Suprapubic skin (tissue), 4 donors: ENCODE results near the gene MINDY2. TPM values are rescaled to one million over a fixed set of nuclear protein-coding genes. Genes with fewer than 3 reads are reported as not detected.
"Not testable (repeated sequence)": the region's sequence is repeated elsewhere in the genome, so short reads cannot be mapped to it uniquely, and the experiment has no call there.

Experiments
- DNase-seq, 2 donors: peaks; one replicate each; pipeline ENCODE4 v3.0.0-alpha.2; 2019; ENCODE audit warnings: low spot score in 2 of 2
- H3K27ac ChIP-seq: fragments of 200-600 bp; sonication (generic); one replicate; pipeline ENCODE4 v1.5.1; 2019
- H3K27me3 ChIP-seq: fragments of 200-600 bp; sonication (generic); one replicate; pipeline ENCODE4 v1.5.1; 2019
- H3K36me3 ChIP-seq: fragments of 200-600 bp; sonication (generic); one replicate; pipeline ENCODE4 v1.5.1; 2019
- H3K4me1 ChIP-seq: fragments of 200-600 bp; sonication (generic); one replicate; pipeline ENCODE4 v1.5.1; 2019
- H3K4me3 ChIP-seq: fragments of 200-600 bp; sonication (generic); one replicate; pipeline ENCODE4 v1.5.1; 2019; ENCODE audit warnings: mild to moderate bottlenecking
- H3K9me3 ChIP-seq: fragments of 200-600 bp; sonication (generic); one replicate; pipeline ENCODE4 v1.5.1; 2019
- EP300 ChIP-seq: sonication (generic); formaldehyde crosslinking; IDR thresholded peaks from one replicate; pipeline ENCODE4 v1.6.1; 2017; ENCODE audit warnings: antibody characterized with exemption
- POLR2A ChIP-seq, 2 donors: fragments of 450-650 bp; IDR thresholded peaks; one replicate each; pipeline ENCODE4 v1.6.1; 2017; ENCODE audit warnings: antibody characterized with exemption in 2 of 2, mild to moderate bottlenecking in 2 of 2, moderate library complexity in 2 of 2
- POLR2AphosphoS5 ChIP-seq, 3 donors: sonication (generic); formaldehyde crosslinking; IDR thresholded peaks; one replicate each; pipeline ENCODE4 v1.6.1; 2017; ENCODE audit warnings: antibody characterized with exemption in 3 of 3
- WGBS: methylation state at CpG from one replicate; pipeline ENCODE4 v1.1.5; 2018; 5-methylcytosine and 5-hydroxymethylcytosine counted together
- total RNA-seq, 4 donors: library from RNA; depleted of rRNA; stranded (reverse); fragments of >200 nt; gene quantifications; one replicate each; pipeline ENCODE4 v1.1.0, GENCODE V29; 2016
- TF ChIP-seq, protein P1 (sequence below), 2 donors: fragments of 200-600 bp in 1 of 2; fragments of 450-650 bp in 1 of 2; sonication (generic) in 1 of 2; IDR thresholded peaks; one replicate each; pipeline ENCODE4 v1.5.1; 2016 to 2019; ENCODE audit warnings: antibody characterized with exemption in 2 of 2, mild to moderate bottlenecking in 1 of 2, moderate library complexity in 1 of 2

The MINDY2 gene
- total RNA-seq, 4 donors from 2014 or later: 11.4 to 31.1 (median 20.5) TPM

DNA sequence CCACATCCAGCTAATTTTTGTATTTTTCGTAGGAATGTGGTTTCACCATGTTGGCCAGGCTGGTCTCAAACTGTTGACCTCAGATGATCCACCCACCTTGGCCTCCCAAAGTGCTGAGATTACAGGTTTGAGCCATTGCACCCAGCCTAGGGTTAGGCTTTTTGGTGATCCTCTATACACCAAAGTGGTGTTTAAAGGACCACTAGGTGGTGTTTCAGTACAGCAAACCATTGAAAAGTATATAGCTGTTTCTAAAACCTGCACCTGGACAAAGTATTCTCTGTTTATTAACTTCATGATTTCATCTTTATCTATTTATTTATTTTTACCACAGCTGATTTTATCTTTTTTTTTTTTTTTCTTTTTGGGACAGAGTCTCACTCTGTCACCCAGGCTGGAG is 68.4 kb downstream of the MINDY2 start:
- TF ChIP-seq POLR2A (IDR thresholded peaks at IDR 0.05): no peak
- no peak for TF ChIP-seq POLR2AphosphoS5 (IDR thresholded peaks at IDR 0.05)
- TF ChIP-seq, protein P1, sequence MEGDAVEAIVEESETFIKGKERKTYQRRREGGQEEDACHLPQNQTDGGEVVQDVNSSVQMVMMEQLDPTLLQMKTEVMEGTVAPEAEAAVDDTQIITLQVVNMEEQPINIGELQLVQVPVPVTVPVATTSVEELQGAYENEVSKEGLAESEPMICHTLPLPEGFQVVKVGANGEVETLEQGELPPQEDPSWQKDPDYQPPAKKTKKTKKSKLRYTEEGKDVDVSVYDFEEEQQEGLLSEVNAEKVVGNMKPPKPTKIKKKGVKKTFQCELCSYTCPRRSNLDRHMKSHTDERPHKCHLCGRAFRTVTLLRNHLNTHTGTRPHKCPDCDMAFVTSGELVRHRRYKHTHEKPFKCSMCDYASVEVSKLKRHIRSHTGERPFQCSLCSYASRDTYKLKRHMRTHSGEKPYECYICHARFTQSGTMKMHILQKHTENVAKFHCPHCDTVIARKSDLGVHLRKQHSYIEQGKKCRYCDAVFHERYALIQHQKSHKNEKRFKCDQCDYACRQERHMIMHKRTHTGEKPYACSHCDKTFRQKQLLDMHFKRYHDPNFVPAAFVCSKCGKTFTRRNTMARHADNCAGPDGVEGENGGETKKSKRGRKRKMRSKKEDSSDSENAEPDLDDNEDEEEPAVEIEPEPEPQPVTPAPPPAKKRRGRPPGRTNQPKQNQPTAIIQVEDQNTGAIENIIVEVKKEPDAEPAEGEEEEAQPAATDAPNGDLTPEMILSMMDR (IDR thresholded peaks at IDR 0.05): peak in 1 of 2 donors; percentile 7
- TF ChIP-seq EP300: no peak
- no peaks in the 10 kb centered on the region for H3K9me3 ChIP-seq
- H3K4me1 ChIP-seq: no peaks in the 10 kb centered on the region
- H3K27me3 ChIP-seq: no peaks in the 10 kb centered on the region
- no peak for DNase-seq
- peaks cover 8% of the 10 kb centered on the region for H3K36me3 ChIP-seq
- 94% methylated on average over 1 of the region's 1 CpG for WGBS
- H3K4me3 ChIP-seq: no peak overlapping the region
- H3K27ac ChIP-seq: no peak overlapping the region

DNA sequence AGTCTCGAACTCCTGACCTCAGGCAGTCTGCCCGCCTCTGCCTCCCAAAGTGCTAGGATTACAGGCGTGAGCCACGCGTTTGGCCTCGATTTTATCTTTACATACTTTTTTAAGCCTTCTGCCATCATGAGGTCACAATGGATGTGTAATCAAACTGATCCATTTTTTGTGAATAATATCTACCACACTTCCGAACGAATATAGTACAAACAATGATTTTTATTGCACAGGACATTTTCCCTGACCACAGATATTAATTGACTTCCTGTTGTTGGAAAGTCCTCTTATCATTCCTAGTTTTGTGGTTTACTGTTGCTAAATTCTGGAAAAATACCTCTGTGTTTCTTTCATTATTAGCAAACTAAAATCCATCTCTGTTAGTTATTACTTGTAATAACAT is 68.9 kb downstream of the MINDY2 start:
- Histone ChIP-seq H3K9me3 (no peaks in the 10 kb centered on the region), H3K4me1 (no peaks in the 10 kb centered on the region), H3K36me3 (peaks cover 8% of the 10 kb centered on the region), H3K4me3 (no peak overlapping the region), H3K27me3 (no peaks in the 10 kb centered on the region), H3K27ac (no peak overlapping the region)
- 89% methylated on average over 8 of the region's 8 CpGs for WGBS
- TF ChIP-seq POLR2A (IDR thresholded peaks at IDR 0.05) (no peak), POLR2AphosphoS5 (IDR thresholded peaks at IDR 0.05) (no peak), EP300 (no peak)
- TF ChIP-seq, protein P1 (IDR thresholded peaks at IDR 0.05): no peak
- DNase-seq: no peak

DNA sequence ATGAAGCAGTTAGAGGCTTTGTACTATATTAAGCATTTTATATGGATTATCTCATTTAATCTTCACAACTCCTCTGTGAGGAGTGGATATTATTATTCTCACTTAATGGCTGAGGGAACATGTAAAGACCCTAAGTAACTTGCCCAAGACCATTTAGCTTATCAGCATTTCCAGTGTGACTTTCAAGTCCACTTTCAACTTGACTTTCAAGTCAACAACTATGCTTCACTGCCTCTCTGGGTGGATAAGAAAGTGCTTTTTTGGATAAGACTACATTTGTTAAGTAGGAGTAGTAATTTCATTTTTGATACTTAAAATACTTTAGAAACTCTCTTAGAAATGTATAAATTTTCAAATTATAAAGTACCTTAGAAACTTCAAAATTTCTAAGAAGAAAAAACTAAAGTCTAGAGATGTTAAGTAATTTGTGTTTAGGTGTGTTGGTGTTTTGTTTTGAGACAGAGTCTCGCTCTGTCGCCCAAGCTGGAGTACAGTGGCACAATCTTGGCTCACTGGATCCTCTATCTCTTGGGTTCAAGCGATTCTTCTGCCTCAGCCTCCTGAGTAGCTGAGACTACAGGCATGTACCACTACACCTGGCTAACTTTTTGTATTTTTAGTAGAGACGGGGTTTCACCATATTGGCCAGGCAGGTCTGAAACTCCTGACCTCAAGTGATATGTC is 71.8 kb downstream of the MINDY2 start:
- Histone ChIP-seq H3K9me3 (no peaks in the 10 kb centered on the region), H3K4me1 (no peaks in the 10 kb centered on the region), H3K4me3 (no peak overlapping the region), H3K36me3 (peaks cover 17% of the 10 kb centered on the region), H3K27me3 (no peaks in the 10 kb centered on the region), H3K27ac (no peak overlapping the region)
- TF ChIP-seq, protein P1 (IDR thresholded peaks at IDR 0.05): no peak
- TF ChIP-seq POLR2A (IDR thresholded peaks at IDR 0.05) (no peak), POLR2AphosphoS5 (IDR thresholded peaks at IDR 0.05) (no peak), EP300 (no peak)
- over 99% methylated on average over 4 of the region's 4 CpGs for WGBS
- no peak for DNase-seq

DNA sequence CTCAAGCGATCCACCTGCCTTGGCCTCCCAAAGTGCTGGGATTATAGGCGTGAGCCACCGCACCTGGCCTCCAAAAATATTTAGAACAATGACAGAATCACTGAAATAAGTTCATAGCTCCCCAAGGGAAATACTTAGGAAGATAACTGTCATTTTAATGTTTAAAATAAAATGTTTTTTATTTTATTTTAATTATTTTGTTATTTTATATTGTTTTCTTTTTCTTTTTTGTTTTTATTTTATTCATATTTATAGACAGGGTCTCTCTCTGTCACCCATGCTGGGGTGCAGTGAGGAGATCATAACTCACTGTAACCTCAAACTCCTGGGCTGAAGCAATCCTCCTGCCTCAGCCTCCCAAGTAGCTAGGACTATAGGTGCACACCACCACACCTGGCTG is 80.1 kb downstream of the MINDY2 start:
- H3K36me3 ChIP-seq: peaks cover 34% of the 10 kb centered on the region
- not testable (repeated sequence) for DNase-seq, H3K27me3 ChIP-seq, H3K27ac ChIP-seq, H3K4me1 ChIP-seq, H3K9me3 ChIP-seq, H3K4me3 ChIP-seq
- 99% methylated on average over 3 of the region's 3 CpGs for WGBS

DNA sequence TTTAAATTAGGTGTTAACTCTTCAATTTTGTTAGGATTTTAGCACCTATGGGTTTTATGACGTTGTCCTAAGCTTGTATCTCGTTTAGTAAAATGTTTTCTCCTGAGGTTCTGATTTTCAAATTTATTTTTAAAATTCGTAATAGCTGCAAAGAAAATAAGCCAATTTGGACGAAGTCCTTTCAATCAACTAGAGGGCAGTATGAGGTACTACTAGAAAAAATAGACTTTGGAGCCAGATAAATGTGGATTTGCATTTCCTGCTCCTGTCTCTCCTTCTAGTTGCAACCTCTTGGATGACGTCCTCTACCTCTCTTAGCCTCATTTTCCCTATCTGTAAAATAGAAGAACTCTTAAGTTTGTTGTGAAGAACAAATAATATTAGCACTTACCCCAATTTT is 81.2 kb downstream of the MINDY2 start:
- TF ChIP-seq POLR2AphosphoS5 (IDR thresholded peaks at IDR 0.05): no peak
- TF ChIP-seq, protein P1 (IDR thresholded peaks at IDR 0.05): no peak
- no peak for TF ChIP-seq EP300
- no peak for TF ChIP-seq POLR2A (IDR thresholded peaks at IDR 0.05)
- DNase-seq: no peak
- Histone ChIP-seq H3K4me3 (no peak overlapping the region), H3K9me3 (no peaks in the 10 kb centered on the region), H3K27ac (no peak overlapping the region), H3K27me3 (no peaks in the 10 kb centered on the region), H3K36me3 (peaks cover 32% of the 10 kb centered on the region), H3K4me1 (no peaks in the 10 kb centered on the region)
- 82% methylated on average over 5 of the region's 5 CpGs for WGBS

DNA sequence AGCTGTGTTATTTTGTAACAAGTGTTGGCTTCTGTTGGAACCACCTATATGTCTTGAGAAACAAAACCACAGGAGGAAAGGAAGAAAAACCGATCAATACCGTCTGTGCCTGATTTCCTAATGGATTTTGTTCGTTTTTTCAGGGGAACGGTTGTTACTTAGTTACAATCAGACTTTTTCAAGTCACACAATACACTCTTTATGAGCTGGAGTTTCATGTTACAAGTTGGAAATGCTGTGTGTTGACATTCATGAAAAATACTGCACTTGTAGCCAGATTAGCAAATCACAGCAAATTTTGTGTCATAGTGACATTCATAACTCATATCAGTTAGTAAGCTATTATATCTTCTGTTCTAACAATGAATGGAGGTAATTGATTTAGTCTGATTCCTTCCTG is 83.5 kb downstream of the MINDY2 start:
- Histone ChIP-seq H3K36me3 (peaks cover 11% of the 10 kb centered on the region), H3K4me1 (no peaks in the 10 kb centered on the region), H3K4me3 (no peak overlapping the region), H3K27me3 (no peaks in the 10 kb centered on the region), H3K27ac (no peak overlapping the region), H3K9me3 (no peaks in the 10 kb centered on the region)
- DNase-seq: no peak
- no peak for TF ChIP-seq POLR2AphosphoS5 (IDR thresholded peaks at IDR 0.05)
- no peak for TF ChIP-seq EP300
- TF ChIP-seq POLR2A (IDR thresholded peaks at IDR 0.05): no peak
- TF ChIP-seq, protein P1 (IDR thresholded peaks at IDR 0.05): no peak
- 77% methylated on average over 4 of the region's 4 CpGs for WGBS
